ENCODE results near the gene HPS4. TPM values are rescaled to one million over a fixed set of nuclear protein-coding genes. Genes with fewer than 3 reads are reported as not detected.

Gene HPS4
- total RNA-seq, 1 experiment from 2014 or later: 19.9 TPM

DNA sequence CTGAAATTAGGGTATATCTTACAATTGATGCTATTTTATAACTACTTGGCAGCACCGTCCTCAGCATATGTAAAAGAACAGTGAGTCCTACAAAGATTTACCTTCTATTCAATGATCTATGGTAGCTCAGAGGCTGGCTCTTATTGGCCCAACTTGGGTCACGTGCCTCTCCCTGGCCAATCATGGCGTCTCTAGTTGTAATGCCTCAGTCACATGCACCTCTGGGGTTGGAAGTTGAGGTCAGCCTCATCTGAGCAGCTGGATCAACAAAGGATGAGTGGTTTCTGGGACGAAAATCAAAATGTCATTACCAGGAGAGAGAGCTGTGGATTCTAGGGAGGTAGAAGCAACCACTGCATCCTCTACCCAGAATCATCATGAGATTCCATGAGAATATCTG lies 77.5 kb downstream of the HPS4 start:
- TF ChIP-seq EZH2 (IDR thresholded peaks at IDR 0.05; ENCODE audit: low read length, unreplicated experiment) (no peak), EZH2phosphoT487 (IDR thresholded peaks at IDR 0.05; ENCODE audit: borderline replicate concordance, low read length) (no peak)
- TF ChIP-seq, protein P1, sequence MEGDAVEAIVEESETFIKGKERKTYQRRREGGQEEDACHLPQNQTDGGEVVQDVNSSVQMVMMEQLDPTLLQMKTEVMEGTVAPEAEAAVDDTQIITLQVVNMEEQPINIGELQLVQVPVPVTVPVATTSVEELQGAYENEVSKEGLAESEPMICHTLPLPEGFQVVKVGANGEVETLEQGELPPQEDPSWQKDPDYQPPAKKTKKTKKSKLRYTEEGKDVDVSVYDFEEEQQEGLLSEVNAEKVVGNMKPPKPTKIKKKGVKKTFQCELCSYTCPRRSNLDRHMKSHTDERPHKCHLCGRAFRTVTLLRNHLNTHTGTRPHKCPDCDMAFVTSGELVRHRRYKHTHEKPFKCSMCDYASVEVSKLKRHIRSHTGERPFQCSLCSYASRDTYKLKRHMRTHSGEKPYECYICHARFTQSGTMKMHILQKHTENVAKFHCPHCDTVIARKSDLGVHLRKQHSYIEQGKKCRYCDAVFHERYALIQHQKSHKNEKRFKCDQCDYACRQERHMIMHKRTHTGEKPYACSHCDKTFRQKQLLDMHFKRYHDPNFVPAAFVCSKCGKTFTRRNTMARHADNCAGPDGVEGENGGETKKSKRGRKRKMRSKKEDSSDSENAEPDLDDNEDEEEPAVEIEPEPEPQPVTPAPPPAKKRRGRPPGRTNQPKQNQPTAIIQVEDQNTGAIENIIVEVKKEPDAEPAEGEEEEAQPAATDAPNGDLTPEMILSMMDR (conservative IDR thresholded peaks at IDR 0.05; ENCODE audit: low read depth, low read length): no peak
- DNase-seq: peak; percentile 19

DNA sequence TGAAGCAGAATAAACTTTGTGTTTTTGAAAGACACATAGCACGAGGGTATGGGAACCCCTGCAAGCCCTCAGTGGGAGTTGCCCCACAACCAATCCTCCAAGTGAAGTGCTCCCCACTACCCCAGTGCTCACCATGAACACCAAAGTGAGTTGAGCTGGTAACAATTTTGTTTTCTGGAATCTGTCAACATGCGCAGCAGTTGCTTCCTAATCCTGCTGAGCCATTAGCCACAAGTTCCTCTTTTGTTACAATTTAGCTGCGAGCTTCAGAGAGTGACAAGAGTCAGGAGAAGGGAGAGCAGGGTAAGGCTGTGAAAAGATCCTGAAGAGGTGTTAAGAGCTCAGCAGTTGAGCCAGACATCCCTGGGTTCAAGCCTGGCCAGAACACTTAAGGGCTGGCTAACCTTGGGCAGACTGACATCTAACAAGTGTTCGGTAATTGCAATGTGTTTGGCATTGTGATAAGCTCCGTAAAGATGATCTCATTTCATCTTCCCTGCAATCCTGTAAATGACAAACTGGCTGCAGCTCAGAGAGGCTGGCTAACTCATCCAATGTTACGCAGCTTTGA lies 78.6 kb downstream of the HPS4 start:
- DNase-seq: no peak
- Histone ChIP-seq H3K79me2 (ENCODE audit: low read length) (no peaks in the 10 kb centered on the region), H3K4me1 (ENCODE audit: insufficient read depth, low read length) (no peaks in the 10 kb centered on the region), H3K4me2 (ENCODE audit: low read length) (no peak overlapping the region), H3K27me3 (ENCODE audit: low read length) (peaks cover 14% of the 10 kb centered on the region), H3K9me3 (ENCODE audit: low read length) (no peaks in the 10 kb centered on the region), H3K9me2 (replicated peaks; ENCODE audit: low read length) (no peaks in the 10 kb centered on the region), H3K36me3 (ENCODE audit: low read depth, low read length) (no peaks in the 10 kb centered on the region), H4K20me1 (ENCODE audit: low read length) (no peaks in the 10 kb centered on the region), H3F3A (ENCODE audit: low read length, unreplicated experiment) (no peaks in the 10 kb centered on the region), H3K9ac (ENCODE audit: low read length) (no peak overlapping the region), H3K27ac (ENCODE audit: low read length) (no peak overlapping the region), H3K4me3 (ENCODE audit: low read length) (no peak overlapping the region), H2AFZ (ENCODE audit: low read length) (no peak overlapping the region)
- ATAC-seq: no peak
- ChIA-PET CTCF (no interaction called here), POLR2A (ENCODE audit: unreplicated experiment) (no interaction called here)
- intact Hi-C loops (cut with micrococcal nuclease): no loop called here
- TF ChIP-seq EZH2 (IDR thresholded peaks at IDR 0.05; ENCODE audit: low read length, unreplicated experiment): no peak
- no TSS peak for BruUV-seq (replicated peaks)

More for the DNA sequence above, 77.5 kb downstream of the HPS4 start:
- no peaks in the 10 kb centered on the region for H3K9me3 ChIP-seq (ENCODE audit: low read length)
- no peaks in the 10 kb centered on the region for H3K36me3 ChIP-seq (ENCODE audit: low read depth, low read length)
- no peaks in the 10 kb centered on the region for H3K79me2 ChIP-seq (ENCODE audit: low read length)
- CTCF ChIA-PET: no interaction called here
- H4K20me1 ChIP-seq (ENCODE audit: low read length): no peaks in the 10 kb centered on the region
- H3K27ac ChIP-seq (ENCODE audit: low read length): no peak overlapping the region
- no peak for ATAC-seq
- no TSS peak for BruUV-seq (replicated peaks)
- H3K27me3 ChIP-seq (ENCODE audit: low read length): peaks cover 18% of the 10 kb centered on the region
- no peak overlapping the region for H3K4me2 ChIP-seq (ENCODE audit: low read length)
- no peak overlapping the region for H3K4me3 ChIP-seq (ENCODE audit: low read length)
- H3K9ac ChIP-seq (ENCODE audit: low read length): no peak overlapping the region
- no peaks in the 10 kb centered on the region for H3K9me2 ChIP-seq (replicated peaks; ENCODE audit: low read length)
- H3F3A ChIP-seq (ENCODE audit: low read length, unreplicated experiment): no peaks in the 10 kb centered on the region
- no peak overlapping the region for H2AFZ ChIP-seq (ENCODE audit: low read length)
- intact Hi-C loops (cut with micrococcal nuclease): no loop called here
- POLR2A ChIA-PET (ENCODE audit: unreplicated experiment): no interaction called here
- no peaks in the 10 kb centered on the region for H3K4me1 ChIP-seq (ENCODE audit: insufficient read depth, low read length)

DNA sequence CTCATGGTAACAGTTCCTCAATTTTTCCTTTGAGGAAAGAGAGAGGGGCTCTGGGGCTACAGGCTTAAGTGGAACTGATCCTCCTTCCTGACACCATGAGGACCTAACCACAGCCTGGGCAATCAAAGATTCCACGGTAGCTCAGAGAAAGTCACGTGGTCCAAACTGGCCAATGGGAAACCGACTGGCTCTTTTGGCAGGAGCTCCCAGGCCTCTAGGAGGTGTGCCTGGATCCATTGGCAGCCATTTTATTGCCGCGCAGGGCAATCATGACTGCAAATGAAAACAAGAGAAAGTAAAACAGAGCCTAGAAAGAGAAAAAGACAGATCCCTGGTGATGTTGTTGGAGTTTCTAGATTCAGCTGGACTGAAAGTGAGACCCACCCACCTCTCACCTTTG lies 81.9 kb downstream of the HPS4 start:
- ChIA-PET CTCF (no interaction called here), POLR2A (ENCODE audit: unreplicated experiment) (no interaction called here)
- Histone ChIP-seq H3F3A (ENCODE audit: low read length, unreplicated experiment) (no peaks in the 10 kb centered on the region), H3K4me2 (ENCODE audit: low read length) (no peak overlapping the region), H3K9me2 (replicated peaks; ENCODE audit: low read length) (no peaks in the 10 kb centered on the region), H3K79me2 (ENCODE audit: low read length) (no peaks in the 10 kb centered on the region), H3K9ac (ENCODE audit: low read length) (no peak overlapping the region), H4K20me1 (ENCODE audit: low read length) (no peaks in the 10 kb centered on the region), H3K27ac (ENCODE audit: low read length) (no peak overlapping the region), H2AFZ (ENCODE audit: low read length) (no peak overlapping the region), H3K27me3 (ENCODE audit: low read length) (peaks cover 8% of the 10 kb centered on the region), H3K36me3 (ENCODE audit: low read depth, low read length) (no peaks in the 10 kb centered on the region), H3K4me3 (ENCODE audit: low read length) (no peak overlapping the region), H3K4me1 (ENCODE audit: insufficient read depth, low read length) (no peaks in the 10 kb centered on the region), H3K9me3 (ENCODE audit: low read length) (no peaks in the 10 kb centered on the region)
- ATAC-seq (no peak), DNase-seq (no peak)
- TF ChIP-seq, protein P1 (conservative IDR thresholded peaks at IDR 0.05; ENCODE audit: low read depth, low read length): no peak
- TF ChIP-seq EZH2phosphoT487 (IDR thresholded peaks at IDR 0.05; ENCODE audit: borderline replicate concordance, low read length) (no peak), EZH2 (IDR thresholded peaks at IDR 0.05; ENCODE audit: low read length, unreplicated experiment) (no peak)
- no TSS peak for BruUV-seq (replicated peaks)
- intact Hi-C loops (cut with micrococcal nuclease): no loop called here

Other genes starting within 250 kb of the HPS4 start
- 2.1 and 2.4 TPM in 2 replicates for gene ASPHD2, start 54.5 kb downstream of the HPS4 start, total RNA-seq (2014; rRNA removed)
- 17.6 and 21.1 TPM in 2 replicates for gene SRRD, start 94 bp upstream of the HPS4 start, total RNA-seq (2014; rRNA removed)
- 22.4 and 33.5 TPM in 2 replicates for gene TFIP11, start 28.7 kb upstream of the HPS4 start, total RNA-seq (2014; rRNA removed)
- gene TPST2, start 106.3 kb upstream of the HPS4 start, total RNA-seq (2014; rRNA removed): 7.9 and 8.1 TPM in 2 replicates
- gene CRYBB1, start 134.2 kb upstream of the HPS4 start, total RNA-seq (2014; rRNA removed): not detected in 2 replicates
- not detected in 2 replicates for gene CRYBA4, start 138.2 kb upstream of the HPS4 start, total RNA-seq (2014; rRNA removed)
- gene MIAT, start 173.8 kb upstream of the HPS4 start, total RNA-seq (2014; rRNA removed): 0.15 and 0.23 TPM in 2 replicates

Measured in PC-3 (cell line).